Measurements from ENCODE around the gene CNOT1.
A peak's percentile ranks its signal among the peaks of the same experiment; 100 is the strongest.
"Not testable (repeated sequence)": the region's sequence is repeated elsewhere in the genome, so short reads cannot be mapped to it uniquely, and the experiment has no call there.

CNOT1 gene

GRCh38 chr16:58638148-58639036 is 8.8 kb upstream of the CNOT1 start:
- peak; percentile 87 for DNase-seq

GRCh38 chr16:58637021-58637420 is 7.4 kb upstream of the CNOT1 start:
- DNase-seq, result not testable (repeated sequence)

- DNase-seq, result no peak
Observed at GRCh38 chr16:58636466-58636865, 6.8 kb upstream of the CNOT1 start.

DNA sequence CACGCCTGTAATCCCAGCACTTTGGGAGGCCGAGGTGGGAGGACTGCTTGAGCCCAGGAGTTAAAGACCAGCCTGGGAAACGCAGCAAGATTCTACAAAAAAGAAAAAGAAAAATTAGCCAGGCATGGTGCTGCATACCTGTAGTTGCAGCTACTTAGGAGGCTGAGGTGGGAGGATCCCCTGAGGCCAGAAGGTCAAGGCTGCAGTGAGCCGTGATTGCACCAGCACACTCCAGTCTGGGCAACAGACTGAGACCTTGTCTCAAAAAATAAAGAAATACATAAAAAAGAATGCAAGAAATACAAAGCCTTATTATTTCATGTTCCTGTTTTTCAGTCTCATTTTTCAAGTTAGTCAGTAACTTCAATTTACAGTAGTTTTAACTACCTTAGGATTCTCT is 5.9 kb upstream of the CNOT1 start:
- DNase-seq, result no peak

- no peak for DNase-seq
Observed at GRCh38 chr16:58634265-58634802, 4.7 kb upstream of the CNOT1 start.

DNA sequence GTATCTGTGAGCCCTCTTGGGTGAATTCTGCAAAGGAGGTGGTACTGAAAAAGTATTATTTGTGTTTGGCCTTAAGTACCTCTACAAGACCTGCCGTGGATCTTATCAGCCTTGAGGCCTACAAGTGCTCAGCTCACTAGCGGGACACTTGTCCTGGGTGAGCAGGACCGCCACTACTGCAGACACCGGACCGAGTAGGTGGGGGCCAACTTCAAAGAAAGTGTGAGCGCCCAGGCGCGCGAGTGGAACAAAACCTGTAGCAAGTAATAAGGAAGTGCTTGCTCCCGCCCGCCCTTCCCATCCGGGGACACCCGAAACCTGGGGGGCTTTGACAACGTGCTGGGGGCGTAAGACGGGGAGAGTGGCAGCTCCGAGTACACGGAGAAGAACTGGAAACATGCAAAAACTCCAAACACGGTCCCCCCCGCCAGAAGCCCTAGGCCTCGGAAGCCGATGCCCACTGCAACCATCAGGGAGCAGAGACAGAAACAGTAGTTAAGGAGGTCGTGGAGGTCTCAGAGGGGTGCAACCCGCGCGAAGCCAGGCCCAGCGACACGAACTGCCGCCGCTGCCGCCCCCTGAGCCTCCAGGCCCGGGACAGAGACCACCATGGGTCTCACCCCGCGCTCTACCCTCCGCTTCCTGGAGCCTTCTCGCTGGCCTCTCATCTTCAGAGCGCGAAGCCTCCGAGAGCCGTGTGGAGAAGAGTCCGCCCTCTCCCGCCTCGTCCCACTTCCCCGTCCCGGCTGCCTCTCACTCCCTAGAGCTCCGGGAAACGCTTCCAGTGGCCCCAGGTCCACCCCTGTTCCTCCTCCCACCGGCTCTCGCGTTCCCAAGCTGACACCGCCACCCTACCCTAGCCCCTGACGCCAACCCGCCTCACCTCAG is 537 bp downstream of the CNOT1 start:
- DNase-seq, result peak; percentile 7

DNA sequence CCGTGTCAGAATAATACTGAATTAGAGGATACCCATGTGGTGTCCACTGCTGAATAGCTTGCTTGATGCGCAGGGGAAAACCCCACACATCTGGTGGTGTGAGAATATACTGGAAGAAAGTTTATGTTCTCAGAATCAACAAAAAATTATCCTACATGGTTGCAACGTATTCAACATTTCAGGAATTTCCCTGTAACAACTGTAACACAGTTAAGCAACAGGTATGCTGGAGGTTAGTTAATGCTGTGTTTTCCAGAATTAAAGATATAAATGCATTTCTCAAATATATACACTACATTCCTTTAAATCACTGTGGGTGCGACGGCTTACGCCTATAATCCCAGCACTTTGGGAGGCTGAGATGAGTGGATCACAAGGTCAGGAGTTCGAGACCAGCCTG is 5.4 kb downstream of the CNOT1 start:
- no peak for DNase-seq

DNA sequence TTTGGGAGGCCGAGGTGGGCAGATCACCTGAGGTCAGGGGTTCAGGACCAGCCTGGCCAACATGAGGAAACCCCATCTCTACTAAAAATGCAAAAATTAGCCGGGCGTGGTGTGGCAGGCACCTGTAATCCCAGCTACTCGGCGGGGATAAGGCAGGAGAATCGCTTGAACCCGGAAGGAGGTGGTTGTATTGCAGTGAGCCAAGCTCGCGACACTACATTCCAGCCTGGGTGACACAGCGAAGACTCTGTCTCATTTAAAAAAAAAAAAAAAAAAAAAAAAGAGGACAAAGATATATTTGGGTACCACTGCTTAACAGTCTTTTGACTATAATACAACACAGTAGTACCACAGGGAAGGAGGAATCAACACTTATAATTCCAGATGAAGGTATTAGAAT is 9.2 kb downstream of the CNOT1 start:
- no peak for DNase-seq

GRCh38 chr16:58615280-58615679 is 14.3 kb downstream of the CNOT1 start:
- DNase-seq, result peak; percentile 60

GRCh38 chr16:58614860-58615259 is 14.8 kb downstream of the CNOT1 start:
- DNase-seq, result no peak

GRCh38 chr16:58614212-58614611 is 15.4 kb downstream of the CNOT1 start:
- DNase-seq, result peak; percentile 25

DNA sequence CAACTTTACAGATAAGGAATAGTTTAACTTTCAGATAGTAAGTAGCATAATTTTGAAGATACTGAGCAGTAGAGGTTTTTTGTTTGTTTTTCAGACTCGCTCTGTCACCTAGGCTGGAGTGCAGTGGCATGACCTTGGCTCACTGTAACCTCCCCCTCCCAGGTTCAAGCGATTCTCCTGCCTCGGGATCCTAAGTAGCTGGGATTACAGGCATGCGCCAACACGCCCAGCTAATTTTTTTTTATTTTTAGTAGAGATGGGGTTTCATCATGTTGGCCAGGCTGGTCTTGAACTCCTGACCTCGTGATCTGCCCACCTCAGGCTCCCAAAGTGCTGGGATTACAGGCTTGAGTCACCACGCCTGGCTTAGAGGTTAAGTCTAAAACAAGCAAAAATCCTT is 16.7 kb downstream of the CNOT1 start:
- not testable (repeated sequence) for DNase-seq

DNA sequence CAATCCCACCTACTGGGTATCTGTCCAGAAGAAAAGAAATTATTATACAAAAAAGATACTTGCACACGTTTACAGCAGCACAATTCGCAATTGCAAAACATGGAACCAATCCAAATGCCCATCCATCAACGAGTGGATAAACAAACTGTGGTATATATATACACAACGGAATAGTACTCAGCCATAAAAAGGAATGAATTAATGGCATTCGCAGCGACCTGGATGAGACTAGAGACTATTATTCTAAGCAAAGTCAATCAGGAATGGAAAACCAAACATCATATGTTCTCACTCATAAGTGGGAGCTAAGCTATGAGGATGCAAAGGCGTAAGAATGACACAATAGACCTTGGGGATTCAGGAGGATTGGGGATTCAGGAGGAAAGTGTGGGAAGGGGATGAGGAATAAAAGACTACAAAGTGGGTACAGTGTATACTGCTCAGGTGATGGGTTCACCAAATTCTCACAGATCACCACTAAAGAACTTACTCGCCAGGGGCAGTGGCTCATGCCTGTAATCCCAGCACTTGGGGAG is 21.0 kb downstream of the CNOT1 start:
- DNase-seq, result no peak

DNA sequence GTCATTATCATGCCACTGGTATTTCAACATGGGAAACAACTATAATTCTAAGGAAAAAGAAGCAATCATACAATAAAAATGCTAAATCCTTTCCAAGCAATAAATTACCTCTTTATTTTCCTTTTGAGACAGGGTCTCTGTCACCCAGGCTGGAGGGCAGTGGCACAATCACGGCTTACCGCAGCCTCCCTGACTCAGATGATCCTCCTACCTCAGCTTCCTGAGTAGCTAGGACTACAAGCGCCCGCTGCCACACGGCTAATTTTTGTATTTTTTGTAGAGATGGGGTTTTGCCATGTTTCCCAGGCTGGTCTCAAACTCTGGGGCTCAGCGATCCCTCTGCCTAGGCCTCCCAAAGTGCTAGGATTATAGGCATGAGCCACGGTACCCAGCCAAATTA is 24.1 kb downstream of the CNOT1 start:
- no peak for DNase-seq

DNA sequence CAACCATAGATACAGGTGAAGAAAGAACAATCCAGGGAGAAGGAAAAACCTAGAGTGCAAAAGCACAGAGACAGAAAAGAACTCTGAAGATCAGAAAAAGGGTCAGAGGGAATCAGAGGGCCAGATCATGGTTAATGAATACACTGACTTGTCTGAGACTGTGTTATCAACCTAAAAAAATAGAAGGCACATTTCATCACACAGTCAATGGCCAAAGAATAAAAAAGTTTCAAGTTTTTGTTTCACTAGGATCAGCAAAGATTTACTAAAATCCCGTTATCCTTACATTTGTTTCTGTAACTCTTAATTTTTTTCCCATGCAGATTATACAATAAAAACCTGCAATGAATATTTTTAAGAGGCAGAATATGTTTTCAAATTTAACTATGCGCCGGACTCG is 38.5 kb downstream of the CNOT1 start:
- no peak for DNase-seq

DNA sequence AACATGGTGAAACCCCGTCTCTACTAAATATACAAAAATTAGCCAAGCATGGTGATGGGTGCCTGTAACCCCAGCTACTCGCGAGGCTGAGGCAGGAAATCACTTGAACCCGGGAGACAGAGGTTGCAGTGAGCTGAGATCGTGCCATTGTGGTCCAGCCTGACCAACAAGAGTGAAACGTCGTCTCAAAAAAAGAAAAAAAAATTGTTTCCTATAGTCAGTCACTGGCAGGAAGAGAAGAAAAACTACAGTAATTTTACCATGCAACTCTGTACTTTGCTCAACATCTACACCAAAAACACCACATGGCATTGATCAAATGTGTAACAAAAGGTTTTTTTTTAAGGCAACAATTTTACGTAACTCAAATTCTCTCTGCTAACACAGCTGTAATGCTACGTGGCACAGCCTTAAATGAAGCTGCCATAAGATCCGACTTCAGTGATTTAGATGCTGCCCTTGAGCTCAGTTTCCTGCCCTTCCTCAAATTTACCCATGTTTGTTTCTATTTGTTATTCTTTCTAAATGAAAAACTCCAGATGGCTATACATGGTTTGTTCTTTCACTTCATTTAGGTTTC is 40.2 kb downstream of the CNOT1 start:
- peak; percentile 3 for DNase-seq

DNA sequence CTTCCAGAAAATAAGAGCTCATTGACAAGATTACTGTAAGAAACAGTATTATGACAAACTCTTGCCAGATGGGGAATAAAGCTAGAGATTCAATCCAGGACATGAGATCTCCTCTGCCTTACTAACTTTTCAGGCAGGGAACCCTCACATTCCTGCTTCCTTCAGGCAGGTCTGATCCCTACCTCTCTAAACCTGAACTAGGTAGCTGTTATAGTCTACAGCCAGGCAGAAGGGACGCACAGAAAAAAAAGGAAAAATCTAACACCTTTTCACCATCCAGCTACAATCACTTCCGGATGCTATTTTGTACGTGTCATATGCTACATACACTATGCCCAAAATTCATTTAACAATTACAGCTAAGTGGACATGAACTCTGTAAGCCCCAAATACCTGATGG is 41.2 kb downstream of the CNOT1 start:
- DNase-seq, result no peak

DNA sequence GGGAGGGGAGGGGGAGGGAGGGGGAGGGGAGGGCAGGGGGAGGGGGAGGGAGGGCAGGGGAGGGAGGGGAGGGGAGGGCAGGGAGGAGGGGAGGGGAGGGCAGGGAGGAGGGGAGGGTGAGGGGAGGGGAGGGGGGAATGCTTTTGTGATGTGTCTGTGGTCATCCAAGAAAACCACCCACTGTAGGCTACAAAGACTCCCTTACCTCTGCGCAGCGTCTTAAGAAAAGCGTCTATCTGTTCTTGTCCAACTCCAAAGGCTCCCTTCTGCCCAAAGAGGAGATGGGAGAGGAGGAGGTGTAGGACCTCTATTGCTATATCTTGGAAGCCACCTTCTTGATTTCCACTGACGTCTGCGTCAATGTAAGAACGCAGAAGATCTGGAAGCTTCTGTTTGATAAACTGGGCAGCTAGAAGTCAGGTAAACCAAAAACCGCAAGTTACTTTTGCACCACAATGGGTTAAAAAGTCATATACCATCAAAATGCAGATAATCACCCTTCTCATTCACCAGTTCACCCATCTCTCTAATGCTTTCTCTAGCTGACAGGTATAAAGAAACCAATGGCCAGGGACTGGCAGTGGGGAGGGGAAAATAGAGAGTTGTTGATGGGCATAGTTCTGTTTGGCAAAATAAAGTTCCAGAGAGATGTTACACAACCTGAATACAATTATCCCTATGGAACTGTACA is 43.1 kb downstream of the CNOT1 start:
- no peak for DNase-seq

DNA sequence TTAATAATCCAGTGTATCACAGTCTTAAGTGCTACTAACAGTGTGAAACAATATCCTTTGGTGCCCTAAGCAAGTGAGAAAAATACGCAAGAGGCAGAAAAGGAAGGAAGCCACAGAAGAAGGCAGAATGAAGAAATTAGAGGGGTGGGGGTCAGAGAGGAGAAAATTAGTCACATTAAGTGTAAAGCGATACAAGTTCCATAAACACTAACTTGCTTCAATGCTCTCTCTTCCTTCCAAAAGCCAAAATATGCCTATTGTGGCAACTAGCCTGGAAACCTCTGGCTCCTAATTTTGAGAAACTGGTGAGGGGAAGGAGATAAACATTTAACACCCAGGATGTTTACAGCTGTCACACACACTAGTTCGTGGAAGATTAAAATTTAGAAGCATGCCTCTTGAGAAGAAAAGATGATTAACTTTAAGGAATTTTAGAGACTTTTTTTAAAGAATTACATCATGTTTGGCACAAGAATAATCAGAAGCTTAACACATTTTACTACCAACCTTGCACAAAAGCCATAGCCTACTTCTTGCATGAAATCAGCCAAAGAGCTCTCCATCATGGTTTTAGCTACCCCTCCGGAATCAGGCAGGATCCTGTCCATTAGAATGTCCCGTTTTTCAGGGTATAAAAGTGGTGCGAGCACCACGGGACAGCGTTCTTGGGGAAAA is 44.7 kb downstream of the CNOT1 start:
- no peak for DNase-seq

- DNase-seq, result no peak
Observed at GRCh38 chr16:58582971-58583765, 46.5 kb downstream of the CNOT1 start.

DNA sequence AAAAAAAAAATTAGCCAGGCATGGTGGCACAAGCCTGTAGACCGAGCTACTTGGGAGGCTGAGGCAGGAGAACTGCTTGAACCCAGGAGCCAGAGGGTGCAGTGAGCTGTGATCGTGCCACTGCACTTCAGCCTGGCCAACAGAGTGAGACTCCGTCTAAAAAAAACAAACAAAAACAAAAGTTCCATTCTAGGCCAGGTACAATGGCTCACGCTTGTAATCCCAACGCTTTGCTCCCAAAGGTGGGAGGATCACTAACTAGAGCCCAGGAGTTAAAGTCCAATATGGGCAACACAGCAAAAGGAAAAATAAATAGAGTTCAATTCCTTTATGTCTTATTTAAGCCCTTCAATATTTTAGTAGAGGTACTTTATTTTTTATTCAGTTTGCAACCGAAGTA is 47.5 kb downstream of the CNOT1 start:
- DNase-seq, result no peak
